ENCODE results near the gene VAV3.

VAV3 gene

GRCh38 chr1:107551456-107551855 is 413.5 kb downstream of the VAV3 start:
- no peak for TF ChIP-seq CTCF (IDR thresholded peaks at IDR 0.05; ENCODE audit: control insufficient read depth, extremely low read depth, insufficient read depth)
- no peak for DNase-seq (ENCODE audit: low read depth)
- no peak overlapping the region for H3K4me3 ChIP-seq (ENCODE audit: low read depth, low read length)

GRCh38 chr1:107550358-107550757 is 414.6 kb downstream of the VAV3 start:
- TF ChIP-seq CTCF (IDR thresholded peaks at IDR 0.05; ENCODE audit: control insufficient read depth, extremely low read depth, insufficient read depth), result no peak
- no peak for DNase-seq (ENCODE audit: low read depth)
- no peak overlapping the region for H3K4me3 ChIP-seq (ENCODE audit: low read depth, low read length)

GRCh38 chr1:107549152-107549810 is 415.7 kb downstream of the VAV3 start:
- DNase-seq (ENCODE audit: low read depth), result no peak
- no peak for TF ChIP-seq CTCF (IDR thresholded peaks at IDR 0.05; ENCODE audit: control insufficient read depth, extremely low read depth, insufficient read depth)
- H3K4me3 ChIP-seq (ENCODE audit: low read depth, low read length), result no peak overlapping the region

GRCh38 chr1:107548276-107548675 is 416.7 kb downstream of the VAV3 start:
- no peak overlapping the region for H3K4me3 ChIP-seq (ENCODE audit: low read depth, low read length)
- no peak for DNase-seq (ENCODE audit: low read depth)
- TF ChIP-seq CTCF (IDR thresholded peaks at IDR 0.05; ENCODE audit: control insufficient read depth, extremely low read depth, insufficient read depth), result no peak

- H3K4me3 ChIP-seq (ENCODE audit: low read depth, low read length), result no peak overlapping the region
- no peak for DNase-seq (ENCODE audit: low read depth)
- no peak for TF ChIP-seq CTCF (IDR thresholded peaks at IDR 0.05; ENCODE audit: control insufficient read depth, extremely low read depth, insufficient read depth)
Observed at GRCh38 chr1:107547363-107548155, 417.4 kb downstream of the VAV3 start.

GRCh38 chr1:107546576-107546975 is 418.4 kb downstream of the VAV3 start:
- H3K4me3 ChIP-seq (ENCODE audit: low read depth, low read length), result no peak overlapping the region
- no peak for TF ChIP-seq CTCF (IDR thresholded peaks at IDR 0.05; ENCODE audit: control insufficient read depth, extremely low read depth, insufficient read depth)
- no peak for DNase-seq (ENCODE audit: low read depth)

Measured in LNCaP clone FGC (cell line).